Measurements from ENCODE around the gene SKI.
A peak's percentile ranks its signal among the peaks of the same experiment; 100 is the strongest.

SKI gene

DNA sequence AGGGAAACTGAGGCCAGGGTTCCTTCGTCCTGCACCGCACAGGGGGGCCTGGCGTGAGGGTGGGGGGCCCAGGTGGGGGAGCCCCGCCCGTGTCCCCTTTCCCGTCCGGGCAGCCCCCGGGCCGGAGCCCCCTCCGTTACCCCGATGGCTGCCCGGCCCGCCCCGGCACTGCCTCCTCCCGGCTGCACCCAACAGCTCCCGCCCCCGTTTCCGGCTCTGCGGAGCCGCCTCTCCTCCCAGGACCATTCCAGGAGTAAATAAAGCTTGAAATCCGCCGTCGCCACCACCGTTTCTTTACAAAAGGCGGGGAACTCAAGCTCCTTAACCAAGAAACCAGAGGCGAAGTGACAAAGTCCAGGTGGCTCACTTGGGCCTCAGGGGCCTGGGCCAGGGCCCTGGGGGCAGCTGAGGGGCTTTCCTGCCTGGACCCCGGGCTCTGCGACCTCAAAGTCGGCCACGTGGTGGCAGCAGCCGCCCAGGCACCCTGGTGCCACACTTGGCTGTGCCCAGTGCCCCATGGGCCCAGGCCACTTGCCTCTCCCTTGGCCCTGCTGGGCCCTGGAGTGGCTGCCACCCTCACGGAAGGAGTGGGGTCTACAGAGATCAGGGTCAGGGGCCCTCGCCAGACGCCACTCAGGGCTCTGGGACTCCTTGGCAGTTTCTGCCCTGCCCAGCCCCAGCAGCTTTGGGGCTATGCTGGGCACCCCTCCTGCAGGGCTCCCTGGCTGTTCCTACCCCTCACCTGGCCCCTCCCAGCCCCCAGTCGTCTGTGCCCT lies 33.0 kb upstream of the SKI start:
- DNase-seq: peak; percentile 58 to 65

DNA sequence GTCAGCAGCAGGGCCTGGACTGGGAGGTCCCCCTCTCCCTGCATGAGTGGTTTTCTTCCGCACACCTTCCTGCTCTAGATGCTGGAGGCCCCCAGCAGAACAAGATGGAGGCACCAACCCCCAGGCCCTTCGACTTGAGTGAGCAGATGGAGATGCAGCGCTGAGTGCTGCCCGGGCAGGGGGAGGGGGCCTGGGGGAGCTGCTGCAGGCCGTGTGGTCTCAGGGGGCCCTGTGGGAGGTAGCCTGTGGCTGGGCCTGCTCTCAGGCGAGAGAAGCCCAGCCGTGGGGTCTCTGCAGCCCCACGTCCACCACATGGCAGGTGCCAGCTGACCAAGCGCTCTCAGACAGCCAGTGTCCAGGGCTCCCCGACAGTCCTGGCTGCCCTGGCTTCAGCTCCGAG lies 32.3 kb upstream of the SKI start:
- no peak for DNase-seq

DNA sequence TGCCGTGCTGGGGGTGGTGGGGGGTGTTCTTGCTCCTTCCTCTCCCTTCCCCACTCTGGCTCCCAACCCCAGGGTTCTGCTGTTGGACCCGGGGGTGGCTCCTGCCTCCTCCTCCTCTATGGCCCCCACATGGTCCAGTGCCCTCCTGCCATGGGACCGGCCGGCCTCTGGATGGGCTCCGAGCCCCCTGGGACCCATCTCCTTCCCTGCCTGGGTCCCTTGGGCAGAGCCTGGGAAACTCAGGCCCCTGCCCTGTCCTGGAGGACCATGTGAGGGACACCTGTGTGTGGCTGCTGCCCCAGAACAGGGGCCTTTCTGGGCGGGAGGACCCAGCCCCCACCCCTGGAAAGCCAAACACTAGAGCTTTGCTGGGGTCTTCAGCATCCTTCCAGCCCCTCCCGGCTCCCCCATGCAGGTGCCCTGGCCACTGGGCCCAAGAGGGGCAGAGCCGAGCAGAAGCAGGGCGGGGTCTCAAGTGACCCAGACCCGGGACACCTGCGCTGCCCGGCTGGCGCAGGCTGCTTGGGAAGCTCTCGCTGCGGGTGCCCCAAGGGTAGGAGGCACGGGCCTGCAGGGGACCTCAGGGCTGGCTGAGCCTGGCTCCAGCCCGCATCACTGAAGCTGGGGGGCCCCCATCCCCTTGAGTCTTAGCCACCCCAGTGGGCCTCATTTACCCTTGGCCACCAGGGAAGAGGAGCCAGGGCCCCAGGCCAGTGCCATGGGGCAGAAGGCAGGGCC lies 31.0 kb upstream of the SKI start:
- DNase-seq: no peak

- no peak for DNase-seq
Observed at GRCh38 chr1:2197707-2198165, 30.4 kb upstream of the SKI start.

GRCh38 chr1:2198571-2198970 lies 29.5 kb upstream of the SKI start:
- no peak for DNase-seq

- no peak for DNase-seq
Observed at GRCh38 chr1:2199042-2199810, 28.9 kb upstream of the SKI start.

- no peak for DNase-seq
Observed at GRCh38 chr1:2200308-2200943, 27.7 kb upstream of the SKI start.

GRCh38 chr1:2201062-2201461 lies 27.1 kb upstream of the SKI start:
- DNase-seq: no peak

- DNase-seq: no peak
Observed at GRCh38 chr1:2202008-2202575, 26.0 kb upstream of the SKI start.

GRCh38 chr1:2202843-2203601 lies 25.1 kb upstream of the SKI start:
- DNase-seq: no peak

GRCh38 chr1:2203671-2204414 lies 24.3 kb upstream of the SKI start:
- DNase-seq: no peak

DNA sequence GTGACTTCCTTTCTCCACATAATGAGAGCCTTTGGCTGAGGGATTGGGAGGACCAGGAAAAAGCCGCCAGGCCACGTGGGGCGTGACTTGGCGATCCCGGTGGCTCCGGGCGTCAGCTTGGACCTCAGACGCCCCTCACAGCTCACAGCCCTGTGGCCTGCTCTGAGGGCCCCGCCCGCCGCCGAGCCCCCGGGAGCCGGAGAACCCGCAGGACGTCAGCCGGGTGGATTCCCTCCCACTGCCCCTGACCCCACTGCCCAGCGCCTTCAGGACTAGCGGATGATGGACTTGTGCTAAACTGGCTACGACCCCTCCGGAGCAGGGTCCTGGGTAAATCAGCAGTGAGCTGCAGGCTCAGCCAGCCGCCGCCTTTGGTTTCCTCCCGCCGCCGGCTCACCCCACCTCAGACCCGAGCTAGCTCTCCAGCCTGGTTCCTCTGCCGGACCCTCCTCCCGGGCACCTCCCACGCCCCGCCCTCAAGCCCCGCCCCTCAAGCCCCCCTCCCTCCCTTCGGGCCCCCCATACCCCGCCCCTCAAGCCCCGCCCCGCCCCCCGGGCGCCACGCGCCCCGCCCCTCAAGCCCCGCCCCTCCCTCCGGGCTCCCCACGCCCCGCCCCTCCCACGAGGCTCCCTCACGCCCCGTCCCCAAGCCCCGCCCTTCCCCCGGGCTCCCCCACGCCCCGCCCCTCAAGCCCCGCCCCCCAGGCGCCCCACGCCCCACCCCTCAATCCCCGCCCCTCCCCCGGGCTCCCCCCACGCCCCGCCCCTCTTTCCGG lies 23.5 kb upstream of the SKI start:
- peak; percentile 46 to 61 for DNase-seq

DNA sequence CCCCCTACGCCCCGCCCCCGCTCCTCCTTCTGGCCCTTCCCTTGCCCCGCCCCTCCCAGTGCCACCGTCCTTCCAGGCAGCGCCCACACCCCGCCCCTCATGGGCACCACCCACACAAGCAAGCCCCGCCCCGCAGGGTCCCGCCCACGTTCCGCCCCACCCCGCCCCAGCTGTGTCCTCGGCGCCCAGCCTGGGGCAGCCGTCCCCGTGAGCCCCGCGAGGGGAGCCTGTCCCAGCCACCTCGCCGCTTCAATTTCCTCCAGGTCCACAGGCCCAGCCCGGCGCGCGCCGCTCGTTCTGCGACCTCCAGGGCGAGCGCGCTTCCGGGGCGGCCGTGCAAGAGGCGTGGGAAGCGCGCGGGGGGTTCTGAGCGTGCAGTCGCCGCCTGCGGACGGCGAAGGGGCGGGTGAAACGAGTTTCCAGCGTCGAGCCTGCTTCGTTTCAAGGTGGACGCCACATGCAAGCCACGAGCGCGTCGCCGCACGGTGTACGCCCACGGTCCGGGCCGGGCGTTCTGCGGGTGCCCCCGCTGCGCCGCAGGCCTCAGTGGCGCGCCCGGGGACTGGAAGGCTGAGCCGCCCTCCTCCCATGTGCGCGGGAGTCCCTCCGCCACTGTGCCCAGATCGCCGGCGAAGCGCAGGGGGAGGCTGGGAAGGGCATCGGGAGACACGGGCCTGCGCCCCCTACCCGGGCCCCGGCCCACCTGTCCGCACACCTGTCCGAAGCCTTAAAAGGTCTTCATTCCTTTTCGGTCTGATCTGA lies 22.7 kb upstream of the SKI start:
- DNase-seq: peak; percentile 69 to 82

DNA sequence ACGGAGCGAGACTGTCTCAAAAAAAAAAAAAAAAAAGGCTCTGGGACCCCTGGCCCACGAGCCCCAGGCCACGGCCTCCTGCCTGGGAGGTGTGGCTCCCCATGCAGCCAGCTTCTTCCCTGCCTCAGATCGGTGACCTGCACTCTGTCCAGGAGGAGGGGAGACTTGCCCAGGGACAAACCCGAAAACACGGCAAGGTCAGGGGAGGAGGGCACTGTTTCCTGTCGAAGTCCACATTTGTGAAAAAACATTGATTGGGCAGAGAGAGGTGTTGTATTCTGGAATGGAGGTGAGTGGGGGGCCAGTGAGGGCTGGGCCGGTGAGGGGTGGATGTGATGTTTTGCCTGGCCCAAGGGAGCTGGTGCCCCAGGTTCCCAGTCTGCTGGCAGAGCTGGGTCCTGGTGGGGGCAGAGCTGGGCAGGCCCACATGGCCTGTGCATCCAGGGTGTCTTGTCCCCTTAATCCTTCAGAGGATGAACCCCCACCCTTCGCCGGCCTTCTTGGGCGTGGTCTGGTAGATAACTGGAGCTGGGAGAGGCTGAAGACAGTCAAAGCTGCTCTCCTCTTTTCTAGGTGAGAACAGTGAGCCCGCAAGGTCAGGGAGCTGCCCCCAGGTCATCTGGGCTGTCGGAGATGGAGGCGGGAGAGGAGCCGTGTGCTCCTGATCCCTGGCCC lies 21.2 kb upstream of the SKI start:
- DNase-seq: no peak

DNA sequence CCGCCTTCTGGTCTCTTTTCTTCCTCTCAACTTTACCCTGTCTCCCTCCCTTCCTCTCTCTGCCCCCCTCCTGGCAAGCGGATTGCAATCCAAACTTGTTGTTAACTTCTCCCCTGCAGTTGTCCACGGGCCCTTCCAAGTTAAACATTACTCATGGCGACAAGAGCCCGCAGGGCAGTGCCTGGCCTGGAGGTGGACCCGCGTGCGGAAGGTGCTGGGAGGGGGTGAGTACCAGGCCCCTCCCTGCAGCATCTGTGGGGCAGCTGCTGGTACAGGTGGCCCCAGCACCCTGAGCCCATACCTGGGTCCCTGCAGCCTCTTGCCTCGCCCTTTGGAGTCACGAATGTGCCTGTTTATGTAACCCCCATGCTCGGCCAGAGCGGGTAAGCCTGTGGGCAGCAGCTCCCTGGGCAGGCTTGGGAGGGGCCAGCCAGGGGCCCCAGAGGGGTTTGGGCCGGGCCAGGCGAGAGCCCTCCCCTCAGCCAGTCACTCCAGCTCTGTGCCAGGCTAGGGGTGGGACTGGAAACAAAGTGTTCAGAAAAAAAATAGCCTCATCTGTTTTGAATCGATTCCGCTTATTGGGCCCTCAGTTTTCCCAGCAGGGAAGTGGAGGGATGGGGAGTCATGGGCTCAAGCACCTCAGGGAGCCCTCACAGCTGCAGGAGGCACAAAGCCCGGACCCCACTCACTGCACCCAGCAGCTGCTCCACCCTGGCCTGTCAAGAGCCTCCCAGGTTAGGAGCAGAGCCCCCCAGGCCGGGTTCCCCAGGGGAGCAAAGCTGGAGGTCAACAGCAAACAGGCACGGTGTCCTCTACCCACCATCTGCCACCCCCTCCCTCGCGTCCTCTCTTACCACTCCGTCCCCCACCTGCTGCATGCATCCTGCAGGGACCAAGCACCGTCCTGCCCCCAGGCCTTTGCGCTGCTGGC lies 19.5 kb upstream of the SKI start:
- DNase-seq: no peak

DNA sequence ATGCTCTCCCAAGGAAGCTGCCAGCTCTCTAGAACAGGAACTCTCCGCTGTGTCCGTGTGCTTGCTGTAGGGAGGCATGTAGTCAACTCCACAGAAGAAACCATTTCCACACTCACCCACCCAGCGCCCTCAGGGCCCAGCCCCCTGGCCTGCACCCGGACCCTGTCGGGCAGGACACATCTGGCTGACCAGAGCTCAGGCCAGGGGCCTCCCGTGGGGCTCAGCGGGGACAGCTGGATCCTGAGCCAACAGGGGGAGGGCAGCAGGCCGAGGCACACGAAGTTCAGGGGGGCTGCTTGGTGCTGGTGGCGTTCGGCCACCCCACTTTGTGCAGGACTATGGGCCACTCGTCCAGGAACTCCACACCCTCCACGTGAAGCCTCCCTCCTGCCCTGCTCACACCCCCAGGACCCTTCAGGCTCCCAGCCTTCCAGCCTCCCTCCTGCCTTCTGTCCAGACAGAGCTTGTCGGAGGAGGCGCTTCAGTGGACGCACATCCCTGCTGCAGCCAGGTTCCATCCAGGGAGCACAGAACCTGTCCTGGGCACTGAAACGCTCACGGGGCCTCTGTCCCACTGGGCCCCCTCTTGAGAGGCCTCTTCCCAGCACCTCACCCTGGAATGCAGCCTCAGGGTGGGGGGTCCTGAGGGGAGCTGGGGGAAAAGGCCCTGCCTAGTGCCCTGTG lies 18.6 kb upstream of the SKI start:
- DNase-seq: no peak

DNA sequence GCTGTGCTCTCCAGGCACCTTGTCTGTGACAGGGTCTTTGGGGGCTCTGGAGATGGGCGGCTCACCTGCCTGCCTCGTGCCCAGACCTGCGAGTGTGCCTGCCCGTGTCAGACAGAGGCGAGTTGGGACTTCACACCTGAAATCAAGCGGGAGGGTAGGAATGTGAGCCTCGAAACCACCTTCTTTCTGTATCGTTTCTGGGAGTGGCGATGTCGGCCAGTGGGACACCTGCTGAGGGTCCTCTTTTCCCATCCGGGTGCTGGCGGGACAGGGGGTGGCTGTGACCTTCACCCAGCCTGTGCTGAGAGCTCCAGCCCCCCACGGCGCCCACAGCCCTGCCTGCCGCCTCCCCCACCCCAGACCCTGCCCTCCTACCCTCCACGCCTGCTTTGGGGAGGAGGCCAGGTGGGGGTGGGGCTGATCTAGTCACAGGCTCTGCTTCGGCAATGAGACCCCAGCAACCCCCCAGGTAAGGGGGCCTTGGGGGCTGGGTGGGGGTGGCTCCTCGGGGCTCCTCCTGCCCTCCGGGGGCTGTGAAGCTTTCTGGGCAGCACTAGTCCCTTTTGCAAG lies 17.9 kb upstream of the SKI start:
- DNase-seq: no peak
